SK-N-SH (cell line): Measurements from ENCODE around the gene WT1.

ENCODE experiments used
- CHD2 ChIP-seq: fragments of 150-350 bp; IDR thresholded peaks from 2 replicates; pipeline ENCODE4 v1.6.1; 2018; ENCODE audit warnings: low read length; ENCODE audit not compliant: partially characterized antibody
- EP300 ChIP-seq, 2 experiments: IDR thresholded peaks; 2 replicates each; pipeline versions ENCODE4 v1.4.0 to v1.6.1; 2012; ENCODE audit warnings: borderline replicate concordance in 1 of 2, low read depth in 1 of 2, low read length in 1 of 2
- EZH2phosphoT487 ChIP-seq: fragments of 200-600 bp; sonication (generic); IDR thresholded peaks from 2 replicates; pipeline ENCODE4 v1.6.1; 2017; ENCODE audit warnings: low read depth, mixed run types, mild to moderate bottlenecking, antibody characterized with exemption, moderate library complexity, borderline replicate concordance
- GATA2 ChIP-seq: sonication (generic); formaldehyde crosslinking; IDR thresholded peaks from 2 replicates; pipeline ENCODE4 v1.5.0; 2020; ENCODE audit warnings: mild to moderate bottlenecking, missing genetic modification reagents
- JUND ChIP-seq: IDR thresholded peaks from 2 replicates; pipeline ENCODE4 v1.4.0; 2012
- RFX5 ChIP-seq: IDR thresholded peaks from 2 replicates; pipeline ENCODE4 v1.6.1; 2012; ENCODE audit warnings: mild to moderate bottlenecking, improper control_type of control experiment, low read length
- TCF12 ChIP-seq: IDR thresholded peaks from 2 replicates; pipeline ENCODE4 v1.4.0; 2012
- YY1 ChIP-seq: IDR thresholded peaks from 2 replicates; pipeline ENCODE4 v1.4.0; 2012; ENCODE audit warnings: low read depth, mild to moderate bottlenecking
- TF ChIP-seq, protein P1 (sequence below): IDR thresholded peaks from 2 replicates; pipeline ENCODE4 v1.6.1; 2012; ENCODE audit warnings: mild to moderate bottlenecking, low read depth, low read length, moderate library complexity
- TF ChIP-seq, protein P2 (sequence below): fragments of 200-600 bp; sonication (generic); IDR thresholded peaks from 2 replicates; pipeline ENCODE4 v1.6.1; 2017; ENCODE audit warnings: antibody characterized with exemption, mild to moderate bottlenecking, moderate library complexity
- TF ChIP-seq, protein P3 (sequence below): IDR thresholded peaks from 2 replicates; pipeline ENCODE4 v1.4.0; 2012; ENCODE audit warnings: low read depth

DNA sequence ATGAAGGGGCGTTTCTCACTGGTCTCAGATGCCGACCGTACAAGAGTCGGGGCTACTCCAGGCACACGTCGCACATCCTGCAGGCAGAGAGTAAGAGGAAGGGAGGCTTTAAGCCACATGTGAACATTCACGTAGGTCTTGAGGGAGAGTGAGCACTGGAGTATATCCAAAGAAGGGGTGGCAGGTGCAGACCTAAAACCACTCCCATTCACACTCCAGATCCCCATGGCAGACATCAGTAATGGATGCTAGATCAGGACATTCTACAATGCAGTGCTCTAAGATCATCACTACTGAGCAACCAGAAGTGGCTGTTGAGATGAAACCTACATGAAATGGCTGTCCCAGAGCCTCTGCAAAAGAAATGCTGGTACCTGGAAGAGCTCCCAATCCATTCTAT is 39.0 kb downstream of the WT1 start:
- TF ChIP-seq JUND = no peak
- no peak for TF ChIP-seq CHD2
- TF ChIP-seq EP300 (IDR thresholded peaks at IDR 0.05; ENCODE audit: borderline replicate concordance in 1 of 2, low read depth in 1 of 2, low read length in 1 of 2) = no peak
- TF ChIP-seq YY1 = no peak
- TF ChIP-seq, protein P1, sequence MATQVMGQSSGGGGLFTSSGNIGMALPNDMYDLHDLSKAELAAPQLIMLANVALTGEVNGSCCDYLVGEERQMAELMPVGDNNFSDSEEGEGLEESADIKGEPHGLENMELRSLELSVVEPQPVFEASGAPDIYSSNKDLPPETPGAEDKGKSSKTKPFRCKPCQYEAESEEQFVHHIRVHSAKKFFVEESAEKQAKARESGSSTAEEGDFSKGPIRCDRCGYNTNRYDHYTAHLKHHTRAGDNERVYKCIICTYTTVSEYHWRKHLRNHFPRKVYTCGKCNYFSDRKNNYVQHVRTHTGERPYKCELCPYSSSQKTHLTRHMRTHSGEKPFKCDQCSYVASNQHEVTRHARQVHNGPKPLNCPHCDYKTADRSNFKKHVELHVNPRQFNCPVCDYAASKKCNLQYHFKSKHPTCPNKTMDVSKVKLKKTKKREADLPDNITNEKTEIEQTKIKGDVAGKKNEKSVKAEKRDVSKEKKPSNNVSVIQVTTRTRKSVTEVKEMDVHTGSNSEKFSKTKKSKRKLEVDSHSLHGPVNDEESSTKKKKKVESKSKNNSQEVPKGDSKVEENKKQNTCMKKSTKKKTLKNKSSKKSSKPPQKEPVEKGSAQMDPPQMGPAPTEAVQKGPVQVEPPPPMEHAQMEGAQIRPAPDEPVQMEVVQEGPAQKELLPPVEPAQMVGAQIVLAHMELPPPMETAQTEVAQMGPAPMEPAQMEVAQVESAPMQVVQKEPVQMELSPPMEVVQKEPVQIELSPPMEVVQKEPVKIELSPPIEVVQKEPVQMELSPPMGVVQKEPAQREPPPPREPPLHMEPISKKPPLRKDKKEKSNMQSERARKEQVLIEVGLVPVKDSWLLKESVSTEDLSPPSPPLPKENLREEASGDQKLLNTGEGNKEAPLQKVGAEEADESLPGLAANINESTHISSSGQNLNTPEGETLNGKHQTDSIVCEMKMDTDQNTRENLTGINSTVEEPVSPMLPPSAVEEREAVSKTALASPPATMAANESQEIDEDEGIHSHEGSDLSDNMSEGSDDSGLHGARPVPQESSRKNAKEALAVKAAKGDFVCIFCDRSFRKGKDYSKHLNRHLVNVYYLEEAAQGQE = no peak
- TF ChIP-seq, protein P2, sequence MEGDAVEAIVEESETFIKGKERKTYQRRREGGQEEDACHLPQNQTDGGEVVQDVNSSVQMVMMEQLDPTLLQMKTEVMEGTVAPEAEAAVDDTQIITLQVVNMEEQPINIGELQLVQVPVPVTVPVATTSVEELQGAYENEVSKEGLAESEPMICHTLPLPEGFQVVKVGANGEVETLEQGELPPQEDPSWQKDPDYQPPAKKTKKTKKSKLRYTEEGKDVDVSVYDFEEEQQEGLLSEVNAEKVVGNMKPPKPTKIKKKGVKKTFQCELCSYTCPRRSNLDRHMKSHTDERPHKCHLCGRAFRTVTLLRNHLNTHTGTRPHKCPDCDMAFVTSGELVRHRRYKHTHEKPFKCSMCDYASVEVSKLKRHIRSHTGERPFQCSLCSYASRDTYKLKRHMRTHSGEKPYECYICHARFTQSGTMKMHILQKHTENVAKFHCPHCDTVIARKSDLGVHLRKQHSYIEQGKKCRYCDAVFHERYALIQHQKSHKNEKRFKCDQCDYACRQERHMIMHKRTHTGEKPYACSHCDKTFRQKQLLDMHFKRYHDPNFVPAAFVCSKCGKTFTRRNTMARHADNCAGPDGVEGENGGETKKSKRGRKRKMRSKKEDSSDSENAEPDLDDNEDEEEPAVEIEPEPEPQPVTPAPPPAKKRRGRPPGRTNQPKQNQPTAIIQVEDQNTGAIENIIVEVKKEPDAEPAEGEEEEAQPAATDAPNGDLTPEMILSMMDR = no peak
- TF ChIP-seq GATA2 = no peak
- TF ChIP-seq EZH2phosphoT487 = no peak
- TF ChIP-seq, protein P3, sequence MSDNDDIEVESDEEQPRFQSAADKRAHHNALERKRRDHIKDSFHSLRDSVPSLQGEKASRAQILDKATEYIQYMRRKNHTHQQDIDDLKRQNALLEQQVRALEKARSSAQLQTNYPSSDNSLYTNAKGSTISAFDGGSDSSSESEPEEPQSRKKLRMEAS = no peak
- TF ChIP-seq TCF12 = no peak
- no peak for TF ChIP-seq RFX5
